Vagina (tissue), 2 donors: Measurements from ENCODE around the gene TRIM68. TPM values are rescaled to one million over a fixed set of nuclear protein-coding genes. Genes with fewer than 3 reads are reported as not detected.

Experiments used
- DNase-seq, 2 donors: peaks; one replicate each; pipeline ENCODE4 v3.0.0-alpha.2; 2017; ENCODE audit errors: extremely low spot score in 2 of 2
- H3K27ac ChIP-seq: fragments of 200-600 bp; sonication (generic); one replicate; pipeline ENCODE4 v1.5.1; 2019
- H3K27me3 ChIP-seq: fragments of 200-600 bp; sonication (generic); one replicate; pipeline ENCODE4 v1.5.1; 2019
- H3K36me3 ChIP-seq, 2 donors: fragments of 200-600 bp; sonication (generic); one replicate each; pipeline ENCODE4 v1.5.1; 2017 to 2019
- H3K4me1 ChIP-seq: fragments of 200-600 bp; sonication (generic); one replicate; pipeline ENCODE4 v1.5.1; 2019
- H3K4me3 ChIP-seq, 2 donors: fragments of 200-600 bp; sonication (generic); 1 replicate in 1 of 2; 2 replicates in 1 of 2; pipeline ENCODE4 v1.5.1; 2016 to 2019
- H3K9me3 ChIP-seq: fragments of 200-600 bp; sonication (generic); one replicate; pipeline ENCODE4 v1.5.1; 2019
- CTCF ChIP-seq, 3 experiments: fragments of 450-650 bp in 2 of 3; fragments of 200-600 bp in 1 of 3; sonication (generic) in 1 of 3; IDR thresholded peaks; one replicate each; pipeline ENCODE4 v1.5.1; 2017 to 2019; ENCODE audit warnings: antibody characterized with exemption in 3 of 3, mild to moderate bottlenecking in 2 of 3, moderate library complexity in 2 of 3
- POLR2A ChIP-seq, 2 donors: fragments of 450-650 bp; IDR thresholded peaks; one replicate each; pipeline ENCODE4 v1.6.1; 2017; ENCODE audit warnings: antibody characterized with exemption in 2 of 2, mild to moderate bottlenecking in 2 of 2, moderate library complexity in 2 of 2
- POLR2AphosphoS5 ChIP-seq, 2 donors: sonication (generic); formaldehyde crosslinking; IDR thresholded peaks; one replicate each; pipeline ENCODE4 v1.9.0; 2017; ENCODE audit warnings: antibody characterized with exemption in 2 of 2, mild to moderate bottlenecking in 2 of 2, low read depth in 1 of 2; ENCODE audit not compliant: insufficient read depth in 1 of 2
- intact Hi-C: fragments of 100-400 bp; cut with DNase I; formaldehyde crosslinking; loops from one replicate; pipeline ENCODE4 v1.15.1; 2023
- total RNA-seq: library from RNA; depleted of rRNA; stranded (reverse); fragments of >200 nt; gene quantifications from one replicate; pipeline ENCODE4 v1.2.3, GENCODE V29; 2016

The TRIM68 gene
- total RNA-seq, 1 donor from 2014 or later = 9.6 TPM

- Histone ChIP-seq H3K27ac (no peak overlapping the region), H3K36me3 (no peaks in the 10 kb centered on the region), H3K9me3 (no peaks in the 10 kb centered on the region), H3K4me1 (no peaks in the 10 kb centered on the region), H3K27me3 (no peaks in the 10 kb centered on the region), H3K4me3 (no peak overlapping the region)
- intact Hi-C loops = no loop called here
- TF ChIP-seq POLR2AphosphoS5 (IDR thresholded peaks at IDR 0.05; ENCODE audit: insufficient read depth in 1 of 2, low read depth in 1 of 2) (no peak), POLR2A (IDR thresholded peaks at IDR 0.05) (no peak), CTCF (IDR thresholded peaks at IDR 0.05) (no peak)
- DNase-seq = no peak
Observed at GRCh38 chr11:4551346-4551979, 56.6 kb downstream of the TRIM68 start.

Other genes with a start within 250 kb of the TRIM68 start
- not detected for gene OR52B4, start 239.8 kb downstream of the TRIM68 start, total RNA-seq
- 12.8 TPM for gene TRIM21, start 214.5 kb downstream of the TRIM68 start, total RNA-seq
- not detected for gene OR52K2, start 158.9 kb downstream of the TRIM68 start, total RNA-seq
- not detected for gene OR52K1, start 125.6 kb downstream of the TRIM68 start, total RNA-seq
- gene OR52M1, start 63.0 kb downstream of the TRIM68 start, total RNA-seq = not detected
- gene OR52I2, start 26.5 kb downstream of the TRIM68 start, total RNA-seq = not detected
- not detected for gene OR52I1, start 14.2 kb downstream of the TRIM68 start, total RNA-seq
- not detected for gene OR51D1, start 29.2 kb upstream of the TRIM68 start, total RNA-seq
- gene OR51E1, start 35.8 kb upstream of the TRIM68 start, total RNA-seq = 0.25 TPM
- gene OR51E2, start 89.6 kb upstream of the TRIM68 start, total RNA-seq = 0.98 TPM
- gene MMP26, start 96.6 kb upstream of the TRIM68 start, total RNA-seq = not detected
- gene OR51F1, start 161.7 kb upstream of the TRIM68 start, total RNA-seq = not detected
- not detected for gene OR52R1, start 196.1 kb upstream of the TRIM68 start, total RNA-seq
- gene OR51F2, start 213.1 kb upstream of the TRIM68 start, total RNA-seq = not detected
- gene OR51S1, start 241.0 kb upstream of the TRIM68 start, total RNA-seq = not detected